Prostate gland (tissue), 2 donors: ENCODE data around the gene SPSB2. TPM values are rescaled to one million over a fixed set of nuclear protein-coding genes. Genes with fewer than 3 reads are reported as not detected.
"Not testable (repeated sequence)": the region's sequence is repeated elsewhere in the genome, so short reads cannot be mapped to it uniquely, and the experiment has no call there.

Experiments
- DNase-seq: peaks from one replicate; pipeline ENCODE4 v3.0.0-alpha.2; 2019; ENCODE audit warnings: low spot score
- H3K27ac ChIP-seq, 2 donors: fragments of 200-600 bp; sonication (generic); 2 replicates each; pipeline ENCODE4 v1.5.1; 2017 to 2019
- H3K27me3 ChIP-seq: fragments of 200-600 bp; sonication (generic); replicated peaks from 2 replicates; pipeline ENCODE4 v1.5.1; 2019; ENCODE audit not compliant: insufficient read depth
- H3K36me3 ChIP-seq, 2 donors: fragments of 200-600 bp; sonication (generic); 1 replicate in 1 of 2; 2 replicates in 1 of 2; pipeline versions ENCODE4 v1.5.1 to v1.8.1; 2017 to 2019
- H3K4me1 ChIP-seq: fragments of 200-600 bp; sonication (generic); replicated peaks from 2 replicates; pipeline ENCODE4 v1.5.1; 2019
- H3K4me3 ChIP-seq, 2 donors: fragments of 200-600 bp; sonication (generic); 2 replicates each; pipeline ENCODE4 v1.5.1; 2017 to 2019
- H3K9me3 ChIP-seq: fragments of 200-600 bp; sonication (generic); 2 replicates; pipeline ENCODE4 v1.5.1; 2017
- CTCF ChIP-seq, 4 experiments: fragments of 200-600 bp in 2 of 4; fragments of 450-650 bp in 2 of 4; sonication (generic) in 2 of 4; IDR thresholded peaks; 1 replicate in 3 of 4; 2 replicates in 1 of 4; pipeline ENCODE4 v1.5.1; 2016 to 2019; ENCODE audit warnings: antibody characterized with exemption in 4 of 4, mild to moderate bottlenecking in 2 of 4, moderate library complexity in 2 of 4
- POLR2A ChIP-seq: fragments of 450-650 bp; IDR thresholded peaks from one replicate; pipeline ENCODE4 v1.6.1; 2016; ENCODE audit warnings: antibody characterized with exemption, mild to moderate bottlenecking
- POLR2AphosphoS5 ChIP-seq: sonication (generic); formaldehyde crosslinking; IDR thresholded peaks from one replicate; pipeline ENCODE4 v1.6.1; 2017; ENCODE audit warnings: antibody characterized with exemption
- WGBS: methylation state at CpG from one replicate; pipeline ENCODE4 v1.1.5; 2018; 5-methylcytosine and 5-hydroxymethylcytosine counted together
- intact Hi-C: fragments of 100-400 bp; cut with DNase I; formaldehyde crosslinking; loops from one replicate; pipeline ENCODE4 v1.14.2; 2022
- total RNA-seq, 2 donors: library from RNA; depleted of rRNA; stranded (reverse); fragments of >200 nt; gene quantifications; one replicate each; pipeline ENCODE4 v1.1.0, GENCODE V29; 2016

SPSB2 gene
- total RNA-seq, 2 donors from 2014 or later, result 12.7 to 23.5 TPM

GRCh38 chr12:6899427-6899826, 26.3 kb upstream of the SPSB2 start:
- WGBS, result 71% methylated on average over 5 of the region's 5 CpGs

GRCh38 chr12:6896846-6897435, 23.8 kb upstream of the SPSB2 start:
- H3K36me3 ChIP-seq, result no peaks in the 10 kb centered on the region
- H3K4me1 ChIP-seq, result no peaks in the 10 kb centered on the region
- no peaks in the 10 kb centered on the region for H3K9me3 ChIP-seq
- TF ChIP-seq POLR2AphosphoS5 (no peak), POLR2A (no peak), CTCF (IDR thresholded peaks at IDR 0.05) (no peak)
- no peak for DNase-seq
- 83% methylated on average over 6 of the region's 6 CpGs for WGBS
- no peak overlapping the region for H3K27ac ChIP-seq
- no peak overlapping the region for H3K4me3 ChIP-seq
- no peaks in the 10 kb centered on the region for H3K27me3 ChIP-seq
- intact Hi-C loops, result no loop called here

More at GRCh38 chr12:6899427-6899826, 26.3 kb upstream of the SPSB2 start:
- no peak overlapping the region for H3K4me3 ChIP-seq
- H3K4me1 ChIP-seq, result no peaks in the 10 kb centered on the region
- H3K36me3 ChIP-seq, result no peaks in the 10 kb centered on the region
- H3K27ac ChIP-seq, result no peak overlapping the region
- no peak for DNase-seq
- intact Hi-C loops, result no loop called here
- TF ChIP-seq CTCF (IDR thresholded peaks at IDR 0.05) (no peak), POLR2A (no peak), POLR2AphosphoS5 (no peak)
- H3K9me3 ChIP-seq, result no peaks in the 10 kb centered on the region
- no peaks in the 10 kb centered on the region for H3K27me3 ChIP-seq

- Histone ChIP-seq H3K9me3 (no peaks in the 10 kb centered on the region), H3K4me1 (no peaks in the 10 kb centered on the region), H3K4me3 (no peak overlapping the region), H3K27me3 (no peaks in the 10 kb centered on the region), H3K27ac (no peak overlapping the region), H3K36me3 (no peaks in the 10 kb centered on the region)
- WGBS, result 84% methylated on average over 3 of the region's 3 CpGs
- no peak for DNase-seq
- intact Hi-C loops, result no loop called here
- no peak for TF ChIP-seq POLR2A
These were observed 21.2 kb upstream of the SPSB2 start for GRCh38 chr12:6894321-6894720.

- H3K36me3 ChIP-seq, H3K27ac ChIP-seq, DNase-seq, H3K4me1 ChIP-seq, H3K27me3 ChIP-seq, H3K9me3 ChIP-seq, intact Hi-C loops, H3K4me3 ChIP-seq: not testable (repeated sequence)
- WGBS, result 98% methylated on average over 3 of the region's 3 CpGs
These were observed 19.6 kb upstream of the SPSB2 start for GRCh38 chr12:6892683-6893082.

GRCh38 chr12:6891646-6892001, 18.5 kb upstream of the SPSB2 start:
- TF ChIP-seq POLR2AphosphoS5 (no peak), POLR2A (no peak), CTCF (IDR thresholded peaks at IDR 0.05) (no peak)
- Histone ChIP-seq H3K4me3 (peak overlapping the region; percentile 42 to 47), H3K4me1 (no peaks in the 10 kb centered on the region), H3K9me3 (no peaks in the 10 kb centered on the region), H3K27me3 (no peaks in the 10 kb centered on the region), H3K36me3 (no peaks in the 10 kb centered on the region), H3K27ac (peak overlapping the region; percentile 89 to 90)
- intact Hi-C loops, result loop anchor here (1.0 kb wide), 1 partner anchor 18 kb away; the partner anchor contains the start of gene SPSB2
- no peak for DNase-seq
- WGBS, result 88% methylated on average over 5 of the region's 5 CpGs
